Neural cell (in vitro differentiated cells): ENCODE results near the gene WFIKKN2. TPM values are rescaled to one million over a fixed set of nuclear protein-coding genes. Genes with fewer than 3 reads are reported as not detected.

Experiments
- H2AFZ ChIP-seq: fragments of 200-600, 300-800 bp; sonication (generic), shearing (Covaris generic); 2 replicates; pipeline ENCODE4 v1.6.0; 2014; ENCODE audit warnings: low read depth, mild to moderate bottlenecking, antibody characterized with exemption, low read length, moderate library complexity
- H3F3A ChIP-seq: fragments of 200-600 bp; shearing (Covaris generic); 2 replicates; pipeline ENCODE4 v1.6.1; 2016; ENCODE audit warnings: mild to moderate bottlenecking, moderate library complexity, mixed read lengths, antibody characterized with exemption, low read length; ENCODE audit not compliant: insufficient read depth, poor library complexity, severe bottlenecking
- H3K27ac ChIP-seq: fragments of 200-600, 300-800 bp; sonication (generic), shearing (Covaris generic); 2 replicates; pipeline ENCODE4 v1.5.1; 2014; ENCODE audit warnings: mild to moderate bottlenecking, low read length, moderate library complexity
- H3K27me3 ChIP-seq: fragments of 300-800, 200-600 bp; sonication (generic), shearing (Covaris generic); 2 replicates; pipeline ENCODE4 v1.6.0; 2014; ENCODE audit warnings: mild to moderate bottlenecking, low read depth, low read length, moderate library complexity; ENCODE audit not compliant: insufficient read depth
- H3K36me3 ChIP-seq: fragments of 300-800, 200-600 bp; sonication (generic), shearing (Covaris generic); 2 replicates; pipeline ENCODE4 v1.5.1; 2014; ENCODE audit warnings: mild to moderate bottlenecking, antibody characterized with exemption, low read length, moderate library complexity; ENCODE audit not compliant: insufficient read depth
- H3K4me2 ChIP-seq: fragments of 300-800, 200-600 bp; sonication (generic), shearing (Covaris generic); 2 replicates; pipeline ENCODE4 v1.6.0; 2014; ENCODE audit warnings: mild to moderate bottlenecking, low read length
- H3K4me3 ChIP-seq: fragments of 300-800, 200-600 bp; sonication (generic), shearing (Covaris generic); 2 replicates; pipeline ENCODE4 v1.5.1; 2014; ENCODE audit warnings: mild to moderate bottlenecking, low read length, moderate library complexity
- H3K79me2 ChIP-seq: fragments of 200-600 bp; shearing (Covaris generic); replicated peaks from 2 replicates; pipeline ENCODE4 v1.6.0; 2014; ENCODE audit warnings: mild to moderate bottlenecking, low read length, moderate library complexity; ENCODE audit not compliant: insufficient read depth
- H3K9ac ChIP-seq: fragments of 300-800, 200-600 bp; sonication (generic), shearing (Covaris generic); 2 replicates; pipeline ENCODE4 v1.6.1; 2016; ENCODE audit warnings: mild to moderate bottlenecking, low read length, mixed read lengths
- H3K9me2 ChIP-seq: fragments of 200-600 bp; shearing (Covaris generic); 2 replicates; pipeline ENCODE4 v1.6.1; 2016; ENCODE audit warnings: mild to moderate bottlenecking, low read length, mixed read lengths; ENCODE audit not compliant: insufficient read depth
- H3K9me3 ChIP-seq: fragments of 200-600, 300-800 bp; sonication (generic), shearing (Covaris generic); 2 replicates; pipeline ENCODE4 v1.6.1; 2016; ENCODE audit warnings: mild to moderate bottlenecking, mixed run types, low read length, moderate library complexity, mixed read lengths
- H4K20me1 ChIP-seq: fragments of 200-600 bp; shearing (Covaris generic); 2 replicates; pipeline ENCODE4 v1.6.1; 2016; ENCODE audit warnings: mild to moderate bottlenecking, mixed run types; ENCODE audit not compliant: insufficient read depth
- CTCF ChIP-seq: fragments of 450-650 bp; IDR thresholded peaks from 2 replicates; pipeline ENCODE4 v1.5.1; 2014; ENCODE audit warnings: antibody characterized with exemption, mild to moderate bottlenecking, moderate library complexity; ENCODE audit not compliant: poor library complexity, severe bottlenecking
- EP300 ChIP-seq: fragments of 450-650 bp; conservative IDR thresholded peaks from 2 replicates; pipeline ENCODE4 v1.6.1; 2014; ENCODE audit warnings: antibody characterized with exemption, mild to moderate bottlenecking, moderate library complexity; ENCODE audit not compliant: poor library complexity, severe bottlenecking
- EZH2 ChIP-seq: fragments of 200-600, 300-800 bp; shearing (Covaris generic), sonication (generic); IDR thresholded peaks from 2 replicates; pipeline ENCODE4 v1.6.1; 2014; ENCODE audit warnings: antibody characterized with exemption, low read length, borderline replicate concordance, mild to moderate bottlenecking; ENCODE audit not compliant: insufficient read depth, poor library complexity, severe bottlenecking
- MXI1 ChIP-seq: fragments of 450-650 bp; conservative IDR thresholded peaks from 2 replicates; pipeline ENCODE4 v1.6.1; 2014; ENCODE audit warnings: antibody characterized with exemption, mild to moderate bottlenecking; ENCODE audit not compliant: poor library complexity, severe bottlenecking
- POLR2AphosphoS5 ChIP-seq: IDR thresholded peaks from 2 replicates; pipeline ENCODE4 v1.6.1; 2012
- RAD21 ChIP-seq: fragments of 450-650 bp; conservative IDR thresholded peaks from 2 replicates; pipeline ENCODE4 v1.6.1; 2014; ENCODE audit warnings: antibody characterized with exemption, mild to moderate bottlenecking, moderate library complexity
- REST ChIP-seq: IDR thresholded peaks from 2 replicates; pipeline ENCODE4 v1.6.1; 2012; ENCODE audit warnings: borderline replicate concordance
- SMC3 ChIP-seq: fragments of 450-650 bp; conservative IDR thresholded peaks from 2 replicates; pipeline ENCODE4 v1.6.1; 2014; ENCODE audit warnings: antibody characterized with exemption, mild to moderate bottlenecking, moderate library complexity; ENCODE audit not compliant: poor library complexity
- TAF1 ChIP-seq: IDR thresholded peaks from 2 replicates; pipeline ENCODE4 v1.6.1; 2012; ENCODE audit warnings: low read depth
- polyA plus RNA-seq: library from polyadenylated mRNA; depleted of rRNA; stranded (reverse); fragments of >200 nt; gene quantifications from 2 replicates; pipeline ENCODE4 v1.2.3, GENCODE V29; 2014

WFIKKN2 gene
- polyA plus RNA-seq, 1 donor from 2014 or later, result not detected

- H3K4me3 ChIP-seq, result no peak overlapping the region
- H3F3A ChIP-seq, result no peaks in the 10 kb centered on the region
- H3K9ac ChIP-seq, result no peak overlapping the region
- H3K27me3 ChIP-seq, result no peaks in the 10 kb centered on the region
- no peak overlapping the region for H2AFZ ChIP-seq
- H3K79me2 ChIP-seq, result no peaks in the 10 kb centered on the region
- no peaks in the 10 kb centered on the region for H4K20me1 ChIP-seq
- H3K36me3 ChIP-seq, result no peaks in the 10 kb centered on the region
- TF ChIP-seq TAF1, result no peak
- no peak for TF ChIP-seq POLR2AphosphoS5
- no peak for TF ChIP-seq MXI1
- no peak for TF ChIP-seq CTCF
- no peak for TF ChIP-seq REST
- no peak for TF ChIP-seq EP300
- no peak for TF ChIP-seq EZH2
- no peak for TF ChIP-seq SMC3
- no peak for TF ChIP-seq RAD21
- H3K4me2 ChIP-seq, result no peak overlapping the region
- no peaks in the 10 kb centered on the region for H3K9me2 ChIP-seq
- no peaks in the 10 kb centered on the region for H3K9me3 ChIP-seq
- no peak overlapping the region for H3K27ac ChIP-seq
These were observed 721 bp upstream of the WFIKKN2 start for GRCh38 chr17:50834429-50835300.

- Histone ChIP-seq H3K27ac (no peak overlapping the region), H3K4me3 (no peak overlapping the region), H2AFZ (no peak overlapping the region), H3F3A (no peaks in the 10 kb centered on the region), H3K4me2 (no peak overlapping the region), H3K79me2 (no peaks in the 10 kb centered on the region), H3K36me3 (no peaks in the 10 kb centered on the region), H4K20me1 (no peaks in the 10 kb centered on the region), H3K9me3 (no peaks in the 10 kb centered on the region), H3K27me3 (no peaks in the 10 kb centered on the region), H3K9ac (no peak overlapping the region), H3K9me2 (no peaks in the 10 kb centered on the region)
- TF ChIP-seq REST (no peak), EP300 (no peak), SMC3 (no peak), POLR2AphosphoS5 (no peak), EZH2 (no peak), RAD21 (no peak)
These were observed 1.4 kb downstream of the WFIKKN2 start for GRCh38 chr17:50836826-50837225.
